Measurements from ENCODE around the gene CCDC106.

Gene CCDC106

GRCh38 chr19:55694656-55695491 is 46.9 kb downstream of the CCDC106 start:
- no peak for DNase-seq (ENCODE audit: low read depth in 2 of 3, low spot score in 1 of 3)

GRCh38 chr19:55695511-55696290 is 47.7 kb downstream of the CCDC106 start:
- no peak for DNase-seq (ENCODE audit: low read depth in 2 of 3, low spot score in 1 of 3)

GRCh38 chr19:55696301-55697068 is 48.5 kb downstream of the CCDC106 start:
- DNase-seq (ENCODE audit: low read depth in 2 of 3, low spot score in 1 of 3): no peak

GRCh38 chr19:55697069-55697440 is 49.0 kb downstream of the CCDC106 start:
- DNase-seq (ENCODE audit: low read depth in 2 of 3, low spot score in 1 of 3): no peak

GRCh38 chr19:55697698-55698097 is 49.7 kb downstream of the CCDC106 start:
- DNase-seq (ENCODE audit: low read depth in 2 of 3, low spot score in 1 of 3): no peak

GRCh38 chr19:55698256-55698655 is 50.2 kb downstream of the CCDC106 start:
- DNase-seq (ENCODE audit: low read depth in 2 of 3, low spot score in 1 of 3): no peak

- DNase-seq (ENCODE audit: low read depth in 2 of 3, low spot score in 1 of 3): no peak
Observed at GRCh38 chr19:55699221-55699620, 51.2 kb downstream of the CCDC106 start.

GRCh38 chr19:55700813-55701212 is 52.8 kb downstream of the CCDC106 start:
- no peak for DNase-seq (ENCODE audit: low read depth in 2 of 3, low spot score in 1 of 3)

GRCh38 chr19:55702131-55702627 is 54.2 kb downstream of the CCDC106 start:
- DNase-seq (ENCODE audit: low read depth in 2 of 3, low spot score in 1 of 3): no peak
